Stimulated activated CD8-positive, alpha-beta memory T cell treated with anti-CD3 and anti-CD28 coated beads, Interleukin-15, amount 100 ng/mL, for 1 hour (primary cell): ENCODE results near the gene HTR2B.
A peak's percentile ranks its signal among the peaks of the same experiment; 100 is the strongest.
"Not testable (repeated sequence)": the region's sequence is repeated elsewhere in the genome, so short reads cannot be mapped to it uniquely, and the experiment has no call there.

Experiments
- DNase-seq: peaks from one replicate; pipeline ENCODE4 v3.0.0-alpha.2; 2020; ENCODE audit warnings: low read depth

Gene HTR2B

DNA sequence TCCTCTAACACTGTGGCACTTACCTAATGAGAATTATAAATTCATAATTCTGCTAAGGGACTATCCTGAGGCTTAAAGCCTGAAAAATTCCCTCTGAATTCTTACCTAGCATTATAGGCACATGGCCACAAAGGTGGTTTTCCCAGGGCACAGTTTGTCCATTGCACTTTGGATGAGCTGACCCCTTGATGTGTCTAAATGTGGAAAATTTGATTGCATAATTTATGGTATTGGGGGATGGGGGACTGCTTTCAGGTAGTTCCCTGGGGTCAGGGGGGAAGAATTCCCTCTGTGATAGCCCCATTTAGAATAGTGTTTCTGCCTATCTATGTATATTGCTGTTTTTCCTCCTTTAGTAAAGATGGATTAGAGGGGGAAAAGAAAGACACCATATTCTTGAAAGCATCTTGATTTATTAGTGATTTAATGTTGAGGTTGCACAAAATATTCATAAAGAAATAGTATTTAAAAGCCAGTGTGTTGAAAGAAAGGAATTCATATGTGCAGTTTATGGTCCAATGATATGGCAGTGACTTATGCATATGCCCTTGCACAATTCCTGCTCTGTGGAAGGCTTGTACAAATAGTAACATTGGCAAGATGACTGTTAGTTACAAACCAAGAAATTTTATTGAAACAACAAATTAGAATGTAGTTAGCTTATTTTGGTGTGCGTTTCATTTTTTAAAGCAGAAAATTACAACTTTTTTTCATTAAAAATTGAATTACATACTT lies 8.7 kb upstream of the HTR2B start:
- no peak for DNase-seq

- no peak for DNase-seq
Observed at GRCh38 chr2:231132129-231132528, 7.3 kb upstream of the HTR2B start.

DNA sequence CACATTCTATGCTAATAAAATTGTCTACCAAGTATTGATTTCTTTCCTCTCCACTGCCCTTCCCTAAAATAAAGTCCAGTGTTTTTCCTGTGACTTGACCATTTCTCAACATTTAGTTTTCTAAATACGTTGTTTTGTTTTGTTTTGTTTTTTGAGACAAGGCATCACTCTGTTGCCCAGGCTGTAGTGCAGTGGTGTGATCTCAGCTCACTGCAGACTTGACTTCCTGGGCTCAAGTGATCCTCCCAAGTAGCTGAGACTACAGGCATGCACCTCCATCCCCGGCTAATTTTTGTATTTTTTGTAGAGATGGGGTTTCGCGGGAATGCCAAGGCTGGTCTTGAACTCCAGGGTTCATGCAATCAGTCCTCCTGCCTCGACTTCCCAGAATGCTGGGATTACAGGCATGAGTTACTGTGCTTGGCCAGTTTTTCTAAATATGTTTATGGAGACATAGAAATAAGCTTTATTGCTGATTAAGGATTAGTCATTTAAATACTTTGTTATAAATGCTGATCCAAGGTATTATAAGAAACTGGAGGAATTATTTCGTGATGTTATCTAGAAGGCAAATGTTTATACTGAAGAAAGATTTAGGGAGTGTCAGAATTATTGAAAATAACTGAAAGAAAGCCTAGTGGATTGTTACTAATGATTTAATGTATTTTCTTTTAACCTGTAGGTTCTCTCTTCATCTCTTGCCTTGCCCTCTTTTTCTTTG lies 5.7 kb upstream of the HTR2B start:
- DNase-seq, result no peak

GRCh38 chr2:231129216-231129615 lies 4.4 kb upstream of the HTR2B start:
- DNase-seq, result no peak

GRCh38 chr2:231128541-231128940 lies 3.7 kb upstream of the HTR2B start:
- DNase-seq, result no peak

DNA sequence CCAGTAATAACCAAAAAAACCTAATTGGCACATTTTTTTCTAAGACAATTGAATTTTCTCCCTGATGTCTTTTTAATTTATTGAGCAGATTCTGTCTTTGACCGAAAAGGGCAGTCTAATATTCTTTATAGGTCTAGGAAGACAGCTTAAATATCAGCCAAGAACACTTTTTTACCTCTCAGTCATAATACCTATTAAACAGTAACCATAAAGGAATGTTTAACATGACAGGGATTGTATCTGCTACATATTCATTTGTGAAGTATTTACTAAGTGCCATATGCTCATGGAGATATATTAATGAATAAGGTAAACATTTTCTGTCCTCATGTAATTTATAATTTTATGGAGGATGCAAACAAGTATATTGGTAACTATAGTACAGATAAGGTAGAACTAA lies 3.1 kb upstream of the HTR2B start:
- DNase-seq, result no peak

DNA sequence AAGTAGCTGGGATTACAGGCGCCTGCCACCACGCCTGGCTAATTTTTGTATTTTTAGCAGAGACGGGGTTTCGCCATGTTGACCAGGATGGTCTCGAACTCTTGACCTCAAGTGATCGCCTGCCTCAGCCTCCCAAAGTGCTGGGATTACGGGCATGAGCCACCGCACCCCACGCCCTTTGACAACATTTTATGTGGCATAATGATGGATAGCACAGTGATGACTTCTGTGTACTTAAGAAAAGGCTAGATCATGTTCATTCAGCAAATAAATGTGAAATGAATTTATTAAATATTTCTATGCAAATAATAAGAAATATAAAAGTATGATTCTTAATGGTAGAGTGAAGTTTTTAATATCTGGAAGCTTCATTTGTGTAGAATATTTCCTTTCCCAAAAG lies 2.6 kb upstream of the HTR2B start:
- DNase-seq, result no peak

DNA sequence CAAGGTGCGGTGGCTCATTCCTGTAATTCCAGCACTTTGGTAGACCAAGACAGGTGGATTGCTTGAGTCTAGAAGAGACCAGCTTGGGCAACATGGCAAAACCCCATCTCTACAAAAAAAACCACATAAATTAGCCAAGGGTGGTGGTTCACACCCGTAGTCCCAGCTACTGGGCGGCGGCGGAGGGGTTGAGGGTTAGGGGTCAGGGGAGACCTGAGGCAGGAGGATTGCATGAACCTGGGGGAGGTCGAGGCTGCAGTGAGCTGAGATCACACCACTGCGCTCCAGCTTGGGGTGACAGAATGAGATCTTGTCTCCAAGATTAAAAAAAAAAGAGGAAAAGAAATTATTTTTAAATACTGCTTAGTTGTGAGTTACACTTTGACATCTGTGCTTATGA lies 1.3 kb upstream of the HTR2B start:
- no peak for DNase-seq

DNA sequence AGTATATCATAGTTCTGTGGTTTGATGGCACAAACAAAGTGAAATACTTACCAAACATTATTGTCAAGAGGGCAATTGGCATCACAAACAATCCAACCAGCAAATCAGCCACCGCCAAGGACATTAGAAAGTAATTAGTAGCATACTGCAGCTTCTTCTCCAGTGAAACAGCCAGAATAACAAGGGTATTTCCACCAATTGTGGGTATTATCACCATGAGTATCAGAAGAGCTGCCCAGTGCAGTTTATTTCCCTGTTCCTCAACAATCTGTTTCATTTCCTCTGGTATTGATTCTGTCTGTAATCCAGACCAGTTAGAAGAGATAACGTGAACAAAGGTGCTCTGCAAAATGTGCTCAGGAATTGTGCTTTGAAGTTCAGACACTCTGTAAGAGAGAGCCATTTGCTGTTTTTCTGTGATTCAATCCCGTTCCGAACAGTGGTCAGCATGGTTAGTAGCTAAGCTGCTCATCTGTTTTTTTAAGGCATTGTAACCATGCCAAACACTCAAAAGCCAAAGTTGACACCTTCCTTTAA lies 1.4 kb downstream of the HTR2B start:
- no peak for DNase-seq

DNA sequence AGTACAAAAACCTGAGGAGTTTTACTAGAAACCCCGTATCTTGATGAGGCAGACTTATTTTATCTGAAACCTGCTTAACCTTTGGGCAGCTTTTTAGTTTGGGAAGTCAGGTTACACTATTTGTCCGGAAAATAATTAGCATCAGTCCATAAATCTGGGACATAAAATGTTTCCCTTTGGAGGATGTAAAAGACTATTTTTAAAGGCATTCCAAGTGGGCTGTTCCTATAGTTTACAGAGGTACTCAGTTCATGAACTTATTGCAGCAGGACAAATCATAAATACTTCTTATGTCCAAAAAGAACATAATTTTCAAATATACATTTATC lies 6.3 kb downstream of the HTR2B start:
- no peak for DNase-seq

GRCh38 chr2:231117922-231118613 lies 6.8 kb downstream of the HTR2B start:
- DNase-seq, result no peak

GRCh38 chr2:231117148-231117547 lies 7.7 kb downstream of the HTR2B start:
- no peak for DNase-seq

GRCh38 chr2:231115651-231116050 lies 9.2 kb downstream of the HTR2B start:
- no peak for DNase-seq

DNA sequence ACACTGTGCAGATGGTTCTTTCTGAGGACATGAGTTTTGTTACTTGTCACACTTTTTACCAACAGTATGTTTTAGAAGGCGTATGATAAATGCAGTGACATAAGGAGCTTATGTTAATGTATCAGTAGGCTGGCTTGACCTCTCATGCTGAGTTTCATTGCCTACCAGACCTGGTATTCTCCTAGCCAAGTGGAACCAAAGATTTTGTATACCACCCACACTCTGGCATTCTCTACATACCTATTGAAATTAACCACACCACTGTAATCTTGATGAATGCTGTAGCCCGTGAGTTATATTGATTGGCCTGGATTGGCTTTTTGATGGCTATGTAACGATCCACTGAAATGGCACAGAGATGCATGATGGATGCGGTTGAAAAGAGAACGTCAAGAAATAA lies 11.4 kb downstream of the HTR2B start:
- no peak for DNase-seq

- DNase-seq, result no peak
Observed at GRCh38 chr2:231111987-231112386, 12.9 kb downstream of the HTR2B start.

DNA sequence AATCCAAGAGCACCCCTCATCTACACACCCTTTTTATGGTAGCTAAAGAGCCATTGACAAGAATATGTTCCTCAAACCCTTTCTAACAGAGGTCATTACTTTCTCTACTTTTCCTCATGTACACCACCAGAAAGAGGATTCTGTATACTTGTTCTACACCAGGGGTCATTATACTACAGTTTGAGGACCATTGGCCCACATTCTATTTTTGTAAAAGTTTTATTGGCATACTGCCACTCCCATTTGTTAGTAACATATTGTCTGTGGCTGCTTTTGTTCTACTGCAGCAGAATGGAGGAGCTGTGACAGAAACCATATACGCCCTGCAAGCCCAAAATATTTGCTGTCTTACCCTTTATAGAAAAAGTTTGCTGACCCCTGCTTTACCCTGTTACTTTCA lies 14.3 kb downstream of the HTR2B start:
- DNase-seq, result no peak

GRCh38 chr2:231104115-231104713 lies 20.6 kb downstream of the HTR2B start:
- peak; percentile 40 for DNase-seq

DNA sequence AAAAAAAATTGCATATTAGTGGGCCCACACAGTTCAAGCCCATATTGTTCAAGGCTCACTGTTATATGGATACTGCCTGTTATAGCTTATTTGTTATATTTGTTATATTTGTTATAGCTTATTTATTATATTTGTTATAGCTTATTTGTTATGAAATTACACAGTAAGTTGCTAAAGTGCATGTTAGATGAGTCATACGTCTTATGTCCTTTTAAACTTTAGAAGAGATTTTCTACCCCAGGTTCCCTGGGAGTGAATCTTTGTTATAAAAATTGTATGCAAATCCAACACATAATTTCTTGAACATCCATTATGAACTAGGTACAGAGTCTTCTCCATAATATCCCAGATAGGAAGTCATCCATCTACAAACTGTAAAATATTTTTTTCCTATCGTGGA lies 22.1 kb downstream of the HTR2B start:
- DNase-seq, result no peak

GRCh38 chr2:231100990-231101389 lies 23.9 kb downstream of the HTR2B start:
- DNase-seq, result no peak

GRCh38 chr2:231100321-231100720 lies 24.5 kb downstream of the HTR2B start:
- DNase-seq, result not testable (repeated sequence)

DNA sequence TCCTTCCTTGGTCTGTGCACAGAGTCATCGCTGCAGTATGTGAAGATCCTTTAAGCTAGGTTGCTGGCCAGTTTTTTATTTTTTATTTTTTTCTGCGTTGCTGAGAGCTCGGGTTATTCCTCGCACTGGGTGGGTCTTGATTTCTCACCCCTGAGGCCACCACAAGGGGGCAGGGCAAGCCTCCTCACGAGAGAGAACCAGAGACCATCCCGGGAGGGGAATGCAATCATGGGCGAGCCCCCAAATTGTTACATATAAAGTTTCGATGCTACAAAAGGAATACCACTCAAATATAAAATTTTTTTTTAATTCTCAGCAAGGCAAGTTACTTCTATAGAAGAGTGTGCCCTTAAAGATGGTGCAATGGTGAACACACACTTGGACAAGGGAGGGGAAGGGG lies 24.9 kb downstream of the HTR2B start:
- DNase-seq, result no peak

DNA sequence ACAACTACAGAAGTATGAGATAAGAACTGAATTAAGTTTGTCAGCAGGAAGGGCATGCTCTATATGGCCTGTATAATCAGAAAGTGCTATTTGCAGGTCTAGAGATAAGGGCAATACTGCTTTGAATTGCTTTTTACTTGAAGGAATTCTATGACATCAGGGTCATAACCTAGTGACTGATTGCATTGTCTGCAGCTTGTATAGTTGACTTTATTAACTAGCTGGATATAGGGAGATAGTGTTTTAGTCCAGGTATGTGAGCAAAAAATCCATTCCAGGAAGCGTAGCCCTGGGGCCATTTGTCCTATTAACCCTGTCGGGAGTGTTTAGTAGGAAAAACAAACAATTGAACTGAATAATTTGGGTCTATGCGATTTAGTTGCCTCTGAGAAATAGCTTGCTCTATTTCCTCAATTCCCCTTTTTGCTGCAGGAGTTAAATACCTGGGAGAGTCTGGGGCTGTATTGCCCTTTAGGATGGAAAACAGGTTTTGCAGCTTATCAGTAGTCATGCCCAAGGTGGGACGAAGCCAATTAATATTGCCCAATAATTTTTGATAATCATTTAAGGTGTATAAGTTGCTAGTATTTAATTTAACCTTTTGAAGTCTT lies 30.0 kb downstream of the HTR2B start:
- DNase-seq, result no peak
